Activated T-cell treated with anti-CD3 and anti-CD28 coated beads, Interleukin-2, amount 50 U/mL, for 72 hours (primary cell): Measurements from ENCODE around the gene UPF1. TPM values are rescaled to one million over a fixed set of nuclear protein-coding genes. Genes with fewer than 3 reads are reported as not detected.

ENCODE experiments used
- ATAC-seq, 2 donors: fragments of 150-1000 bp; cut with Tn5 transposase; replicated peaks in 1 of 2; 2 replicates each; pipeline ENCODE4 v1.10.0; 2021; ENCODE audit warnings: moderate library complexity in 2 of 2, mild to moderate bottlenecking in 1 of 2
- DNase-seq, 2 donors: peaks; one replicate each; pipeline ENCODE4 v3.0.0; 2021 to 2022; ENCODE audit warnings: mixed read lengths in 1 of 2
- H3K27ac Mint-ChIP-seq: one replicate; pipeline ENCODE4 v1.8.0; 2022; ENCODE audit warnings: mild to moderate bottlenecking, moderate library complexity, mixed read lengths
- H3K27me3 Mint-ChIP-seq: one replicate; pipeline ENCODE4 v1.8.0; 2022; ENCODE audit warnings: low read depth, mixed read lengths
- H3K36me3 Mint-ChIP-seq, 2 donors: one replicate each; pipeline ENCODE4 v1.8.0; 2022; ENCODE audit warnings: mixed read lengths in 2 of 2, mild to moderate bottlenecking in 1 of 2; ENCODE audit not compliant: insufficient read depth in 2 of 2
- H3K4me1 Mint-ChIP-seq: one replicate; pipeline ENCODE4 v1.8.0; 2022; ENCODE audit warnings: low read depth, mixed read lengths
- H3K4me3 Mint-ChIP-seq, 2 donors: one replicate each; pipeline ENCODE4 v1.8.0; 2022; ENCODE audit warnings: mild to moderate bottlenecking in 2 of 2, mixed read lengths in 2 of 2, moderate library complexity in 2 of 2
- H3K9me3 Mint-ChIP-seq, 2 donors: one replicate each; pipeline ENCODE4 v1.8.0; 2022; ENCODE audit warnings: mixed read lengths in 2 of 2
- total RNA-seq, 2 donors: library from RNA; stranded (reverse); gene quantifications; one replicate each; pipeline ENCODE4 v1.2.3, GENCODE V29; 2022

UPF1 gene
- total RNA-seq, 2 donors from 2014 or later: 69.8 to 82.5 TPM

- Mint-ChIP-seq H3K4me1 (peaks cover 20% of the 10 kb centered on the region), H3K27me3 (peaks cover 15% of the 10 kb centered on the region), H3K36me3 (peaks cover 0 to 3% of the 10 kb centered on the region in 2 donors), H3K4me3 (no peak overlapping the region), H3K27ac (no peak overlapping the region), H3K9me3 (no peaks in the 10 kb centered on the region)
- no peak for DNase-seq
- ATAC-seq: no peak
Measured at GRCh38 chr19:18869023-18869618, 37.4 kb downstream of the UPF1 start.

- Mint-ChIP-seq H3K36me3 (peaks cover 0 to 3% of the 10 kb centered on the region in 2 donors), H3K27ac (no peak overlapping the region), H3K4me3 (no peak overlapping the region), H3K4me1 (peaks cover 20% of the 10 kb centered on the region), H3K27me3 (peaks cover 15% of the 10 kb centered on the region), H3K9me3 (no peaks in the 10 kb centered on the region)
- DNase-seq: no peak
- ATAC-seq: no peak
Measured at GRCh38 chr19:18869781-18870530, 38.2 kb downstream of the UPF1 start.

- no peak overlapping the region for H3K4me3 Mint-ChIP-seq
- H3K36me3 Mint-ChIP-seq: peaks cover 0 to 3% of the 10 kb centered on the region in 2 donors
- peaks cover 15% of the 10 kb centered on the region for H3K27me3 Mint-ChIP-seq
- no peak for DNase-seq
- no peak for ATAC-seq
- peaks cover 20% of the 10 kb centered on the region for H3K4me1 Mint-ChIP-seq
- H3K9me3 Mint-ChIP-seq: no peaks in the 10 kb centered on the region
- peak overlapping the region; percentile 27 for H3K27ac Mint-ChIP-seq
Measured at GRCh38 chr19:18870531-18871172, 38.9 kb downstream of the UPF1 start.

DNA sequence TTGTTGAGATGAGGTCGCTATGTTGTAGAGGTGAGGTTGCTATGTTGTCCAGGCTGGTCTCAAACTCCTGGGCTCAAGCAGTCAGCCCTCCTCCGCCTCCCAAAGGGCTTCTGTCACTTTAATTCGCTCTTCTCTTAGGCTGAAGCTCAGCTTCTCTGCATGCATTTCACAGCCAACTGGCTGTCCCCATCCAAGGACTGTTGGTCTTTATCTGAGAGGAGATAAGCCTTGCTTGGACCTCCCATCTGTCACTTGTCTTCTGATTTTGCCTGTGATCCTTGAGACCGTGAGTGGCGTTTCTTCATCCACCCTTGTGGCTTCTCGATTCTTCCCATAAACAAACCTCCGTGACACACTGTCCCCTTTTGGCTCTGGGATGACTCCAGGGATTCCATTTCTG lies 39.8 kb downstream of the UPF1 start:
- H3K27me3 Mint-ChIP-seq: peaks cover 15% of the 10 kb centered on the region
- peaks cover 0 to 3% of the 10 kb centered on the region in 2 donors for H3K36me3 Mint-ChIP-seq
- H3K4me3 Mint-ChIP-seq: no peak overlapping the region
- H3K9me3 Mint-ChIP-seq: no peaks in the 10 kb centered on the region
- H3K27ac Mint-ChIP-seq: no peak overlapping the region
- peaks cover 15% of the 10 kb centered on the region for H3K4me1 Mint-ChIP-seq
- ATAC-seq (no peak), DNase-seq (no peak)

- H3K4me1 Mint-ChIP-seq: peaks cover 13% of the 10 kb centered on the region
- H3K27ac Mint-ChIP-seq: no peak overlapping the region
- H3K36me3 Mint-ChIP-seq: no peaks in the 10 kb centered on the region
- H3K9me3 Mint-ChIP-seq: no peaks in the 10 kb centered on the region
- ATAC-seq (no peak), DNase-seq (no peak)
- peaks cover 13% of the 10 kb centered on the region for H3K27me3 Mint-ChIP-seq
- no peak overlapping the region for H3K4me3 Mint-ChIP-seq
Measured at GRCh38 chr19:18875726-18876125, 44.0 kb downstream of the UPF1 start.

- Mint-ChIP-seq H3K4me3 (no peak overlapping the region), H3K9me3 (no peaks in the 10 kb centered on the region), H3K27me3 (peaks cover 1% of the 10 kb centered on the region), H3K4me1 (peaks cover 2% of the 10 kb centered on the region), H3K36me3 (no peaks in the 10 kb centered on the region), H3K27ac (no peak overlapping the region)
- no peak for DNase-seq
- ATAC-seq: no peak
Measured at GRCh38 chr19:18876865-18877264, 45.1 kb downstream of the UPF1 start.

- H3K27me3 Mint-ChIP-seq: no peaks in the 10 kb centered on the region
- H3K4me3 Mint-ChIP-seq: no peak overlapping the region
- H3K36me3 Mint-ChIP-seq: no peaks in the 10 kb centered on the region
- no peaks in the 10 kb centered on the region for H3K4me1 Mint-ChIP-seq
- ATAC-seq (no peak), DNase-seq (no peak)
- no peaks in the 10 kb centered on the region for H3K9me3 Mint-ChIP-seq
- no peak overlapping the region for H3K27ac Mint-ChIP-seq
Measured at GRCh38 chr19:18878058-18878797, 46.5 kb downstream of the UPF1 start.

- H3K9me3 Mint-ChIP-seq: no peaks in the 10 kb centered on the region
- H3K36me3 Mint-ChIP-seq: no peaks in the 10 kb centered on the region
- no peak overlapping the region for H3K27ac Mint-ChIP-seq
- H3K27me3 Mint-ChIP-seq: no peaks in the 10 kb centered on the region
- H3K4me3 Mint-ChIP-seq: no peak overlapping the region
- DNase-seq (no peak), ATAC-seq (peak; percentile 6 to 17)
- no peaks in the 10 kb centered on the region for H3K4me1 Mint-ChIP-seq
Measured at GRCh38 chr19:18878858-18879578, 47.3 kb downstream of the UPF1 start.

DNA sequence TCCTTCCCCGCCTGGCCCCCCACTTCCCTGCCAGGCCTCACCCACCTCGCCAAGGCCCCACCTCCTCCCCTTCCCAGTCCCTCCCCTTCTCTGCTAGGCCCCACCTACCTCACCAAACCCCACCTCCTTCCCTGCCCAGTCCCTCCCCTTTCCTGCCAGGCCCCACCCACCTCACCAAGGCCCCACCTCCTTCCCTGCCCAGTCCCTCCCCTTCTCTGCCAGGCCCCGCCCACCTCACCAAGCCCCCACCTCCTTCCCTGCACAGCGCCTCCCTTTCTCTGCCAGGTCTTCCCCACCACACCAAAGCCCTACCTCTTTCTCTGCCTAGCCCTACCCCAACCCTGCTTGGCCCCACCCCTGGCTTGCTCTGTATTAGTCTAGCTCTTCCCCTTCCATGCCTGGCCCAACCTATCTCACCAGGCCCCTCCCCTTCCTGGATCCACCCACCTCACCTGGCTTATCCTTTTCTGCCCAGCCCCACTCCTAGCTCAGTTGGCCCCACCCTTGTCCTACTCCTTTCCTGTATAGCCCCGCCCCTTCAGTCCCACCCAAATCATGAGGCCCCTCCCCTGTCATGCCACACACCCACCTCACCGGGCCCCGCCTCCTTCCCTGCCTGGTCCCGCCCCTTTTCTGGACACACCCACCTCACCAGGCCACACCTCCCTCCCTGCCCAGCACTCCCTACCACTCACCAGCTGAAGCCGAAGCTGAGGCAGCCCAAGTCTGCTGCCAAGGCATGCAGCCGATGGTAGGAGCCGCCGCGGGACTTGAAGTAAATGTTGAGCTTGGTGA lies 48.0 kb downstream of the UPF1 start:
- H3K27me3 Mint-ChIP-seq: no peaks in the 10 kb centered on the region

DNA sequence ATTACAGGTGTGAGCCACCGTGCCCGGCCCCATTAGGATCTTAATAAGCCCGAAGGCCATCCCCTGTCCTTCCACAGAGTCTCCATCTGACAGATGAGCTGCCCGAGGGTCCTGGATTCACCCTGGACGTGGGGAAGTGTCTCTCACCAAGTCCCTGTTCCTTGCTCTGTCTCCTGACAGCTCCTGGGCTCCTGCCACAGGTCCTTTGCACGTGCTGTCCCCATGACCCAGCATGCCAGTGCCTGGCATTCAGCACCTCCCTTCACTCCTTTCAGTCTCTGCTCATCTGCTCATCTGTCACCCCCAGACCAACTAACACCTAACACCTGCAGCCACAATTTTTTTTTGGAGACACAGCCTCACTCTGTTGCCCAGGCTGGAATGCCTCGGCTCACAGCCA lies 49.7 kb downstream of the UPF1 start:
- Mint-ChIP-seq H3K36me3 (no peaks in the 10 kb centered on the region), H3K4me3 (no peak overlapping the region), H3K4me1 (no peaks in the 10 kb centered on the region), H3K27me3 (no peaks in the 10 kb centered on the region), H3K9me3 (no peaks in the 10 kb centered on the region), H3K27ac (no peak overlapping the region)
- DNase-seq: no peak
- no peak for ATAC-seq

More for the DNA sequence above, 48.0 kb downstream of the UPF1 start:
- DNase-seq: peak in 1 of 2 donors; percentile 31
- H3K36me3 Mint-ChIP-seq: no peaks in the 10 kb centered on the region
- no peak overlapping the region for H3K4me3 Mint-ChIP-seq
- no peaks in the 10 kb centered on the region for H3K9me3 Mint-ChIP-seq
- peak; percentile 48 to 54 for ATAC-seq
- no peak overlapping the region for H3K27ac Mint-ChIP-seq
- H3K4me1 Mint-ChIP-seq: no peaks in the 10 kb centered on the region

GRCh38 chr19:18883526-18884304 lies 52.0 kb downstream of the UPF1 start:
- no peak overlapping the region for H3K4me3 Mint-ChIP-seq
- H3K4me1 Mint-ChIP-seq: no peaks in the 10 kb centered on the region
- H3K27ac Mint-ChIP-seq: no peak overlapping the region
- H3K9me3 Mint-ChIP-seq: no peaks in the 10 kb centered on the region
- H3K36me3 Mint-ChIP-seq: no peaks in the 10 kb centered on the region
- DNase-seq: no peak
- ATAC-seq: no peak
- peaks cover 6% of the 10 kb centered on the region for H3K27me3 Mint-ChIP-seq
